HG03095 (cell line): ENCODE results near the gene ENTREP1.

Experiments used
- ATAC-seq: cut with Tn5 transposase; IDR thresholded peaks from one replicate; pipeline ENCODE4 v1.9.1; 2021; ENCODE audit warnings: moderate library complexity; ENCODE audit not compliant: unreplicated experiment

ENTREP1 gene

DNA sequence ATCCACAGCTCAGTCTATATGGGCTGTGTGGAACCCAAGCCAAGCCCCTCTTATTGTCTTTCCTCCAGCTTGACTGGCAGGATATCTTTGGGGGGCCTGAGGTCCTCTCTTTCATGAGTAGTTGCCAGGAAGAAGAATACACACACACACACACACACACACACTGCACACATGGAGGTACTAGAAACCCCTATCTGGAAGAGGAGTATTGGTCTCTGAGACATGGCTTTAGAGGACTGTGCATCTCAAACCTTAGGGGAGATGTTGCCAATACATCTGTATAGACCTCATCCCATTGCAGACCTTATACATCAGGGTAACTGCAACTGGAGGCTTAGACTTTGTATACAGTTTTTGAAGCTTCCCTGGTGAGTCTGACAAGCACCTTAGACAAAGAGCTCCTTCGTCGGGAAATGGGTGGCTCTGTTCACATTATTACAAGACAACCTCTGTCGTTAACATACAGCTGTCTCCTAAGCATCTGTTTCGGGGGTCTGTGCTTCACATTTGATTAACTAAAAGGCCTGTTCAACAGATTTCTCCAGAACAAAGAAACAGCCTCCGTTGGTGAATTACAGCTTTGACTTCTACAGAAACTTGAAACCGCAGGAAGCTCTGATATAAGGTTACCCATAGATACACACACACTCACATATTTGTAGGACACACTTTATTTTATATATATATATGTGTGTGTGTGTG, 5.5 kb upstream of the ENTREP1 start:
- no peak for ATAC-seq

DNA sequence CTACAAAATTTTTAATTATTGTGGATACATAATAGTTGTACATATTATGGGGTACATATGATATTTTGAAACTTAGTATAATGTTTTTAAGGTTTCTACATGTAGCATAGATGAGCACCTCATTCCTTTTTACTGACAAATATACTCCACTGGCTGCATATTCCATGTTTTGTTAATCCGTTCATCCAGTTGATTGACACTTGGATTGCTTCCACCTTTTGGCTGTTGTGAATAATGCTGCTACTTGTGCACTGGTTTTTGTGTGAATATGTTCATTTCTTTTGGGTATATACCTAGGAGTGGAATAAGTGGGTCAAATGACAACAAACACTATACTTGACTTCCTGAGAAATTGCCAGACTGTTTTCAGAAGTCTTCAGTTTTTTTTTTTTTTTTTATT, 2.8 kb upstream of the ENTREP1 start:
- ATAC-seq: no peak

GRCh38 chr9:69323861-69324260, 1.2 kb upstream of the ENTREP1 start:
- ATAC-seq: no peak

- ATAC-seq: no peak
Observed at GRCh38 chr9:69325409-69326212, 596 bp downstream of the ENTREP1 start.

- no peak for ATAC-seq
Observed at GRCh38 chr9:69326261-69326660, 1.2 kb downstream of the ENTREP1 start.

DNA sequence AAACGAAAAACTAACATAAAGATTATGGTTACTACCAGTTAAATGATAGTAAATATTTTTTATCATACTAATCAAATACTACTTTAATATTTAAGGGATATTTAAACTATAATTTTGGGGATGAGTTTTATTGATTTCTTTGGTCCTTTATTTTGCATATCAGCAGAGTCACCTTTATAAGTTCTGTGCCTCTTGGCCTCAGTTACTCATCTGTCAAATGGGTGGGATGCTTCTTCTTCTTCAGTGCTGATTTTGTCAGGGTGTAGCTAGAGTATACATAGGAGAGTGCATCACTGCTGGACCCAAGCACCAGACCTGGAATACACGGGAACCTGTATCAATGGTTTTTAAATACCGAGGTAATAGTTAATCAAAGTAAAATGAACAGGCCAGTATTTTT, 5.6 kb downstream of the ENTREP1 start:
- no peak for ATAC-seq

GRCh38 chr9:69331444-69331843, 6.4 kb downstream of the ENTREP1 start:
- ATAC-seq: no peak

GRCh38 chr9:69332067-69332685, 7.2 kb downstream of the ENTREP1 start:
- no peak for ATAC-seq

DNA sequence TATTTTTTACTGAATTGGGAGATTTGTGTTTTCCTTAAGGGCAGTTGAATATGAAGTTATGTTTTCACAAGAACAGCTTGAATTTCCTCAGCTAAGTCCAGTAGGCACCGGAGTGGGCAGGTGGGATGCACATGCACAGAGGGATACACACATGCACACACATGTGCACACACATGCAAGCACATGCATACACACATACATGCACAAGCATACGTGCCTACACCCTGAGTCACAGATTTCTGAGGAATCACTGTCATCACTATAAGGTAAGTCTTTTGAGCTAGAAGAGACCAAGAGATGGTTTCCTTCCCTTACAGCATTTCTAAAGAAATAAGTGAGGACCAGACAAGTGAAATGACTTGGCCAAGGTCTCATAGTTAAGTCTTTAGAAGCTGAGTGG, 8.7 kb downstream of the ENTREP1 start:
- ATAC-seq: no peak

GRCh38 chr9:69334317-69334716, 9.3 kb downstream of the ENTREP1 start:
- no peak for ATAC-seq

DNA sequence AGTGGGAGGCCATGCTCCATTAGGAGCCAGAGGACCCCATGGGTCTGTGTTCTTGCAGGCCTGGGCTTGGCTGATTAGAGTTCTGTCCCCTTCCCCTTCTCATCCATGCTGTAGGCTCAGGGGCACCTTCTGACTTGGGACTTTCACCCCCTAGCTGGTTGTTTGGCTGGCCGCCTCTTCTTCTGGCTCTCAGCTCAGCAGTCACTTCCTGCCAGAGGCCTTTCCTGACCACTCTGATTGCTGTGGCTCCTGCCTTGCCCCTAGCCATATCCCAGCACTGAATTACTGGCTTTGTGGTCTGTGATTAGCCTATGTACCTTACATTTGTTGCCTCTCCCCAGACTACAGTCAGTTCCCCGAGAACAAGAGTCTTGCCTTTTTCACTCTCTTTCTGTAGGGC, 14.6 kb downstream of the ENTREP1 start:
- ATAC-seq: no peak

DNA sequence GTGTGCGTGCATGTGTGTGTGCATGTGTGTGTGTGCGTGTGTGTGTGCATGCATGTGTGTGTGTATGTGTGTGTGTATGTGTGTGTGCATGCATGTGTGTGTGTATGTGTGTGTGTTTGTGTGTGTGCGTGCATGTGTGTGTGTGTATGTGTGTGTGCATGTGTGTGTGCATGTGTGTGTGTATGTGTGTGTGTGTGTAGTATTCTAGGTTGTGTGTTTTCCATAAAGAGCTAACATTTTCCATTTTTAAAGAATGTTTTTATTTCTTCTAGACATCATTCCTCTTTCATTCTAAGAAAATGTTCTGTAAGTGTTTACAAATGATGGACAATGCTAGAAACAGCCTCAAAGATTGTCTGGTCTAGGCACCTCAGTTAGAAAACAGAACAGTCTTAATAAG, 15.6 kb downstream of the ENTREP1 start:
- no peak for ATAC-seq

DNA sequence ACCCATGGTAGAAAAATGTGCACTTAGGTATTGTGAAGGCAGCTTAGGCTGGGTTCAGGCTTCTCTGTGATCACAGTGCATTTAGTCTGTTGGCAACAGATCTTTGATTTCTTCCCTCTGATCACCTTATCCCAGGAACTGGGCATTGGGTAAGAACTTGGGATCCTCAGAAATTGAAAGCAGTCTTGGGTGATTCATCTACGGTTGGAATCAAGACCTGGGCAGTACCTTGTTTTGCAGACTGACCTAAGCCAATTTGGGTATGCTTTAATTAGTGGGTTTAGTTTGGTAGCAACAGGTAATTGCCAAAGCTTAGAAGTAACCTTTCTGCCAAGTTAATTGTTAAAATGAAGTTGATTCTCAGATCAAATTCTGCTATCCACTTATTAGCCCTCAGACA, 17.8 kb downstream of the ENTREP1 start:
- no peak for ATAC-seq

GRCh38 chr9:69344459-69344858, 19.4 kb downstream of the ENTREP1 start:
- no peak for ATAC-seq

- ATAC-seq: no peak
Observed at GRCh38 chr9:69346596-69347390, 21.8 kb downstream of the ENTREP1 start.

- ATAC-seq: no peak
Observed at GRCh38 chr9:69347607-69348006, 22.6 kb downstream of the ENTREP1 start.

GRCh38 chr9:69351227-69351626, 26.2 kb downstream of the ENTREP1 start:
- ATAC-seq: no peak

- no peak for ATAC-seq
Observed at GRCh38 chr9:69355232-69355631, 30.2 kb downstream of the ENTREP1 start.

GRCh38 chr9:69357030-69357775, 32.2 kb downstream of the ENTREP1 start:
- ATAC-seq: no peak

GRCh38 chr9:69357821-69358220, 32.8 kb downstream of the ENTREP1 start:
- ATAC-seq: no peak

DNA sequence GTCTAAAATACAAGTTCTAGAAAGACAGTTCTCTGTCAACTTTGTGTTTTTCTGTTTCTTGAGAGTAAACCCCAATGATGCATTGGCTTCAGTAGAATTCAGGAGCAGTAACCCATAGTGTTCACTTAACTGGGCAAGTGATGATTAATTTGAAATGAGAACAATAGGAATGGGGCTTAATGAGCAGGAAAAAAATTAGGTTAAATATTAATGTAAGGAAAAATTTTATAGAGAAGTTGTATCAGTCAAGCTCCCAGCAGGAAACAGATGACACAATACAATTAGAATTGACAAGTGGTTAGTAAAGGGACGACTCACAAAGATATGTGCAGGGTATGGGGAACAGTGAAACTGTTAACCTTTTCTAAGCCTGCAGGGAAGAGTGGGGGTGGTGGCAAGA, 38.2 kb downstream of the ENTREP1 start:
- ATAC-seq: no peak
